Measurements from ENCODE around the gene LHFPL3. TPM values are rescaled to one million over a fixed set of nuclear protein-coding genes. Genes with fewer than 3 reads are reported as not detected.
A peak's percentile ranks its signal among the peaks of the same experiment; 100 is the strongest.

Gene LHFPL3
- total RNA-seq, 2 donors from 2014 or later: not detected

DNA sequence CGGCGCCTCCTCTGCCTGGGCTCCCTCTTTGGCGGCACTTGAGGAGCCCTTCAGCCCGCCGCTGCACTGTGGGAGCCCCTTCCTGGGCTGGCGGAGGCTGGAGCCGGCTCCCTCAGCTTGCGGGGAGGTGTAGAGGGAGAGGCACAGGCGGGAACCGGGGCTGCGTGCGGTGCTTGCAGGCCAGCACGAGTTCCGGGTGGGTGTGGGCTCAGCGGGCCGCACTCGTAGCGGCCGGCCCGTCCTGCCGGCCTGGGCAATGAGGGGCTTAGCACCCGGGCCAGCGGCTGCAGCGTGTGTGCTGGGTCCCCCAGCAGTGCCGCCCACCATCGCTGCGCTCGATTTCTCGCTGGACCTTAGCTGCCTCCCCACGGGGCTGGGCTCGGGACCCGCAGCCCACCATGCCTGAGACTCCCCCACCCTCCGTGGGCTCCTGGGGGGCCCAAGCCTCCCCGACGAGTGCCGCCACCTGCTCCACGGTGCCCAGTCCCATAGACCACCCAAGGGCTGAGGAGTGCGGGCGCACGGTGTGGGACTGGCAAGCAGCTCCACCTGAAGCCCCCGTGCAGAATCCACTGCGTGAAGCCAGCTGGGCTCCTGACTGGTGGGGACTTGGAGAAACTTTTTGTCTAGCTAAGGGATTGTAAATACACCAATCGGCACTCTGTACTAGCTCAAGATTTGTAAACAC lies 611.8 kb downstream of the LHFPL3 start:
- H3K9me3 Mint-ChIP-seq: no peaks in the 10 kb centered on the region
- peak overlapping the region; percentile 93 to 96 for H3K4me3 Mint-ChIP-seq
- H3K4me1 Mint-ChIP-seq (ENCODE audit: low read depth): peaks cover 54% of the 10 kb centered on the region
- no peak overlapping the region for H3K27ac Mint-ChIP-seq
- DNase-seq (no peak), ATAC-seq (replicated peaks in 1 of 2) (no peak)
- peaks cover 18 to 20% of the 10 kb centered on the region in 2 donors for H3K36me3 Mint-ChIP-seq (ENCODE audit: insufficient read depth in 2 of 2)
- H3K27me3 Mint-ChIP-seq (ENCODE audit: low read depth): no peaks in the 10 kb centered on the region

DNA sequence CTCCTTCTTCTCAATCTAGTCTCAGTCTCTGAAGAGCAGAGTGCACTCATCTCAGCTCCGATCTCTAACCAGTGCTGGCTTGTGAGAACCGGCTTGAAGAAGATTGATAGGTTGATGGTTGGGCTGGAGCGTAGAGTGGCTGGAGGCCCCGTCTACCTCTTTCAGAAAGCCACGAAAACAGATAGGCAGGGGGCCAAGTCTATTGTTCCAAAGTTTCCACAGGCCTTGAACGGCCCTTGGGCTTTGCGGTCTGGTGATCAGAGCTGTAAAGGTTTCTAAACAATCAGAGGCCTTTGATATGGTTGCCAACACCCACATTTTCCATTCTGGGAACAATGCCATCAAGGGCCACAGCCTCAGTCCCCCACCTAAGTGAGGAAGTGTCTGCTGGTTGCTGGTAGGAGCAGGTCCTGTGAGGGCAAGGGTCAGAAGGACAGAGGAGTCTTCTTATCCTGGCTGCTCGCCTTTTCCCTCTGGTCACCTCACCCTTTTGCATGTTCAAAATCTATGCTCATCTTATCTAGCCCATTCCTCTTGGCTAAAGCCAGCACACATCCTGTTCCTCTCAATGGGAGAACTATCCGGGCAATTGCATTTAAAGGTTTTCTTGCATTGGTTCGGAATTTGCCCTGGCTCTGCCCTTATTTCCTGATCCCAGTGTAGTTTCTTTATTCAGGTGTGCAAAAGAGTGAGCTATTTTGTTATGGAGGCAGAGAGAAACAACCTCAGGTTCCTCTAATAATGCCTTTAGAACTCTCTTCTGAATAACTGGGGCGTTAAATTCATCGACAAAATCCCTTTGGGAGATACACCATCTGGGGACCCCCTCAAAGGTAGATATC lies 615.3 kb downstream of the LHFPL3 start:
- ATAC-seq (replicated peaks in 1 of 2) (peak; percentile 59 to 65), DNase-seq (peak; percentile 82 to 88)
- H3K4me1 Mint-ChIP-seq (ENCODE audit: low read depth): peaks cover 73% of the 10 kb centered on the region
- H3K36me3 Mint-ChIP-seq (ENCODE audit: insufficient read depth in 2 of 2): peaks cover 18 to 21% of the 10 kb centered on the region in 2 donors
- H3K27me3 Mint-ChIP-seq (ENCODE audit: low read depth): no peaks in the 10 kb centered on the region
- peak overlapping the region; percentile 100 for H3K27ac Mint-ChIP-seq
- H3K4me3 Mint-ChIP-seq: peak overlapping the region; percentile 93 to 96
- H3K9me3 Mint-ChIP-seq: no peaks in the 10 kb centered on the region

DNA sequence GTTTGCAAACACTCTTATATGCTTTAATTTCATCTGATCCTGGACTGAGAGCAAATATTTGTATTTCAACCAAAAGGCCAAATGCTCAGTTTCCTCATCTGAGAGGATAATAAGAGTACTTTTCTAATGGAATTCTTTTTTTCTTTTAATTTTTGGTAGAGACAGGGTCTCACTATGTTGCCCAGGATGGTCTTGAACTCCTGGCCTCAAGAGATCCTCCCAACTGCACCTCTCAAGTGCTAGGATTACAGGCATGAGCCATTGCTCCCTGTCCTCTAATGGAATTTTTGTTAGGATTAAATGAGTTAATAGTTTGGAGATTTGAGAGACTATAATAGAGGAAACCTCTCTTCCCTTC lies 617.2 kb downstream of the LHFPL3 start:
- H3K4me3 Mint-ChIP-seq: peak overlapping the region; percentile 93 to 96
- no peaks in the 10 kb centered on the region for H3K9me3 Mint-ChIP-seq
- no peak for ATAC-seq (replicated peaks in 1 of 2)
- no peaks in the 10 kb centered on the region for H3K27me3 Mint-ChIP-seq (ENCODE audit: low read depth)
- peak overlapping the region; percentile 100 for H3K27ac Mint-ChIP-seq
- DNase-seq: no peak
- H3K36me3 Mint-ChIP-seq (ENCODE audit: insufficient read depth in 2 of 2): peaks cover 18 to 25% of the 10 kb centered on the region in 2 donors
- H3K4me1 Mint-ChIP-seq (ENCODE audit: low read depth): peaks cover 65% of the 10 kb centered on the region

DNA sequence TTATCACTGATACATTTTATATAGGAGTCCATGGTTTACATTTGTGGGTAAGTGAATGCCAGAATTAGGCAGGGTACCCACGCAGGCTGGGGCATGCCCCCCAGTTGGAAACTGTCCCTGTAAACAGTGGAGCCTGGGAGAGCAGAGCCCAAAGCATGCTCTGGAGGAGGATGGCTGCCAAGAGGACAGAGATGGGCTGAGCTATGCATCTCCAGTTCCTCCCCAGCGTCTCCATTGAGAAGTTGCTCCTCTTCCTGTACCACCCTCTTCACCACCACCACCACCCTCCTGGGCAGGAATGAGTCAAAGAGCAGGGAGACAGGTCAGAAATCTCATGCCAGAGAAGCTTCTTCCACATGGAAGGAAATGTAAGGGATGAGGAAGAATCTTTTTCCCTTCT lies 617.9 kb downstream of the LHFPL3 start:
- no peak for ATAC-seq (replicated peaks in 1 of 2)
- H3K27ac Mint-ChIP-seq: peak overlapping the region; percentile 62
- no peaks in the 10 kb centered on the region for H3K27me3 Mint-ChIP-seq (ENCODE audit: low read depth)
- DNase-seq: peak in 1 of 2 donors; percentile 30
- peaks cover 66% of the 10 kb centered on the region for H3K4me1 Mint-ChIP-seq (ENCODE audit: low read depth)
- H3K4me3 Mint-ChIP-seq: peak overlapping the region; percentile 93 to 96
- H3K36me3 Mint-ChIP-seq (ENCODE audit: insufficient read depth in 2 of 2): peaks cover 14 to 19% of the 10 kb centered on the region in 2 donors
- no peaks in the 10 kb centered on the region for H3K9me3 Mint-ChIP-seq

DNA sequence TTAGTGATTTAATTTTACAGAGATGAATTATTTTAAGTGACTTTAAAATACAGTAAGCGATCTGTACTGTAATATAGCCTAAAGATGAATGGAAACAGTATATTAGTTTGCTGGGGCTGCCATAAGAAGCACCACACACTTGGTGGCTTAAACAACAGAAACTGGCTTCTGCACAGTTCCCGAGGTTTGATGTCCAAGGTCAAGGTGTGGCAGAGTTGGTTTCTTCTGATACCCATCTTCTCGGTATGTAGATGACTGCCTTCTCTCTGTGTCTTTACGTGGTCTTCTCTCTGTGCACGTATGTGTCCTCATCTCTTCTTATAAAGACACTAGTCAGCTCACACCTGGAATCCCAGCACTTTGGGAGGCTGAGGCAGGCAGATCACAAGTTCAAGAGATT lies 621.6 kb downstream of the LHFPL3 start:
- Mint-ChIP-seq H3K4me1 (ENCODE audit: low read depth) (peaks cover 61% of the 10 kb centered on the region), H3K27ac (no peak overlapping the region), H3K4me3 (no peak overlapping the region), H3K9me3 (no peaks in the 10 kb centered on the region), H3K36me3 (ENCODE audit: insufficient read depth in 2 of 2) (peaks cover 11 to 14% of the 10 kb centered on the region in 2 donors), H3K27me3 (ENCODE audit: low read depth) (no peaks in the 10 kb centered on the region)
- no peak for DNase-seq
- no peak for ATAC-seq (replicated peaks in 1 of 2)

DNA sequence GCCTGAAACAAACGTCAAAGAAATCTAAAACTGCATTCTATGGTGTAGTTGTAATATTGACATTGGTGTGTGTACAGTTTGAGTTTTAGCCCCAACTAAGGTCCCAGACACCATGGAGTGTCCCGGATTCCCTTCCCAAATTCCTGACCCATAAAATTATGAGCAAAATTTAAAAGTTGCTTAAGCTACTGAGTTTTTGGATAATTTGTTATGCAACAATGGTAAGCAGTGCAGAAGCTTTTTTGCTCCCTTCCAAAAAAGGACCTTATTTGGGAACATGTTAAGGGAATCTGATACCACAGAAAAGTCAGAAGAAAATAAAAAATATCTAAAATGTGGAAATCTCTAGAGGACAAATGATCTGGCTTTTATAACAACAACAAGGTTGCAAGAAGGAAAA lies 622.4 kb downstream of the LHFPL3 start:
- no peak for ATAC-seq (replicated peaks in 1 of 2)
- peak overlapping the region in 1 of 2 donors; percentile 14 for H3K4me3 Mint-ChIP-seq
- H3K27me3 Mint-ChIP-seq (ENCODE audit: low read depth): no peaks in the 10 kb centered on the region
- no peak overlapping the region for H3K27ac Mint-ChIP-seq
- H3K9me3 Mint-ChIP-seq: no peaks in the 10 kb centered on the region
- H3K4me1 Mint-ChIP-seq (ENCODE audit: low read depth): peaks cover 61% of the 10 kb centered on the region
- no peak for DNase-seq
- peaks cover 11 to 19% of the 10 kb centered on the region in 2 donors for H3K36me3 Mint-ChIP-seq (ENCODE audit: insufficient read depth in 2 of 2)

DNA sequence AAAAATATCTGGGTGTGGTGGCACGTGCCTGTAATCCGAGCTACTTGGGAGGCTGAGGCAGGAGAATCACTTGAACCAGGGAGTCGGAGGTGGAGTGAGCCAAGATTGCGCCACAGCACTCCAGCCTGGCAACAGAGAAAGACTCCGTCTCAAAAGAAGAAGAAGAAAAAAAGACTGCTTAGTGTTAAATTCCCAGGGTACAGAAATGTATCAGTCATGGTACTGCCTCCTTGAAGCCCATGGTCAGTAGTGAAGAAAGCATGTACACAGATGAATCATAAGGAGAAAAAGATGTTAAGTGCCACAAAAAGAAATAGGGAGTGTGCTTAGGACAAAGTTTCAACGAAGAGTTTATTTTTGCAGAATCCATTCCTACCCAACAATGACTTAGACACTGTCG lies 623.1 kb downstream of the LHFPL3 start:
- no peaks in the 10 kb centered on the region for H3K27me3 Mint-ChIP-seq (ENCODE audit: low read depth)
- DNase-seq (no peak), ATAC-seq (replicated peaks in 1 of 2) (peak in 1 of 2 donors; percentile 22)
- H3K4me1 Mint-ChIP-seq (ENCODE audit: low read depth): peaks cover 61% of the 10 kb centered on the region
- H3K9me3 Mint-ChIP-seq: no peaks in the 10 kb centered on the region
- peaks cover 11 to 20% of the 10 kb centered on the region in 2 donors for H3K36me3 Mint-ChIP-seq (ENCODE audit: insufficient read depth in 2 of 2)
- H3K4me3 Mint-ChIP-seq: peak overlapping the region in 1 of 2 donors; percentile 14
- H3K27ac Mint-ChIP-seq: peak overlapping the region; percentile 35

DNA sequence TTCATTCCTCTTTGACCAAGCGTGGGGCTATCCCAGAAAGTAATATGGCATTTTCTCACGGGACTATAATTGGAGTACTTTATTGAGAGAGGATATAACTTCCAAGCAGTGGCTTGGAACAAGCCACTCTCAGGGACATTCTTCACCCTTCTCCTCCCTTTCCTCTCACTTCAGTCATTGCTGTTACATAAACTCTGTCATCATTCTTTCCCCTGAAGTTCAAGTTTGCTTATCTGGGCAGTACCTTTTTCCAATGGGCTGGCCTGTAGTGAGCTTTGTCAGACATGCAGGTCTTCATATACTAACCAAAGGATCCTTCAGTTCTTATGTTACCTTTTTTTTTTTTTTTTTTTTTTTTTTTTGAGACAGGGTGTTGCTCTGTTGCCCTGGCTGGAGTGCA lies 626.9 kb downstream of the LHFPL3 start:
- Mint-ChIP-seq H3K27me3 (ENCODE audit: low read depth) (no peaks in the 10 kb centered on the region), H3K4me3 (peak overlapping the region; percentile 62 to 84), H3K9me3 (no peaks in the 10 kb centered on the region), H3K36me3 (ENCODE audit: insufficient read depth in 2 of 2) (peaks cover 11 to 24% of the 10 kb centered on the region in 2 donors), H3K27ac (peak overlapping the region; percentile 10), H3K4me1 (ENCODE audit: low read depth) (peaks cover 71% of the 10 kb centered on the region)
- ATAC-seq (replicated peaks in 1 of 2): peak in 1 of 2 donors; percentile 15
- DNase-seq: no peak

Other genes with a start within 250 kb of the LHFPL3 start
- 10 to 100 TPM; 21.5 to 39.7 TPM for gene ORC5, start 120.6 kb upstream of the LHFPL3 start, total RNA-seq